ENCODE data around the gene TCP10L.

TCP10L gene

GRCh38 chr21:32560896-32561295 is 24.4 kb downstream of the TCP10L start:
- DNase-seq (ENCODE audit: low spot score), result no peak
- in situ Hi-C loops (cut with MboI; ENCODE audit: low pct_unique_long_range_greater_than_20kb, low sequenced_read_pairs, unreplicated experiment), result no loop called here
- TF ChIP-seq, protein P1, sequence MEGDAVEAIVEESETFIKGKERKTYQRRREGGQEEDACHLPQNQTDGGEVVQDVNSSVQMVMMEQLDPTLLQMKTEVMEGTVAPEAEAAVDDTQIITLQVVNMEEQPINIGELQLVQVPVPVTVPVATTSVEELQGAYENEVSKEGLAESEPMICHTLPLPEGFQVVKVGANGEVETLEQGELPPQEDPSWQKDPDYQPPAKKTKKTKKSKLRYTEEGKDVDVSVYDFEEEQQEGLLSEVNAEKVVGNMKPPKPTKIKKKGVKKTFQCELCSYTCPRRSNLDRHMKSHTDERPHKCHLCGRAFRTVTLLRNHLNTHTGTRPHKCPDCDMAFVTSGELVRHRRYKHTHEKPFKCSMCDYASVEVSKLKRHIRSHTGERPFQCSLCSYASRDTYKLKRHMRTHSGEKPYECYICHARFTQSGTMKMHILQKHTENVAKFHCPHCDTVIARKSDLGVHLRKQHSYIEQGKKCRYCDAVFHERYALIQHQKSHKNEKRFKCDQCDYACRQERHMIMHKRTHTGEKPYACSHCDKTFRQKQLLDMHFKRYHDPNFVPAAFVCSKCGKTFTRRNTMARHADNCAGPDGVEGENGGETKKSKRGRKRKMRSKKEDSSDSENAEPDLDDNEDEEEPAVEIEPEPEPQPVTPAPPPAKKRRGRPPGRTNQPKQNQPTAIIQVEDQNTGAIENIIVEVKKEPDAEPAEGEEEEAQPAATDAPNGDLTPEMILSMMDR (IDR thresholded peaks at IDR 0.05; ENCODE audit: extremely low read depth, insufficient read depth, missing control alignments), result no peak

GRCh38 chr21:32559006-32559610 is 26.2 kb downstream of the TCP10L start:
- DNase-seq (ENCODE audit: low spot score), result no peak
- in situ Hi-C loops (cut with MboI; ENCODE audit: low pct_unique_long_range_greater_than_20kb, low sequenced_read_pairs, unreplicated experiment), result no loop called here
- TF ChIP-seq, protein P1 (IDR thresholded peaks at IDR 0.05; ENCODE audit: extremely low read depth, insufficient read depth, missing control alignments), result no peak

GRCh38 chr21:32558106-32558505 is 27.2 kb downstream of the TCP10L start:
- in situ Hi-C loops (cut with MboI; ENCODE audit: low pct_unique_long_range_greater_than_20kb, low sequenced_read_pairs, unreplicated experiment), result no loop called here
- no peak for DNase-seq (ENCODE audit: low spot score)
- TF ChIP-seq, protein P1 (IDR thresholded peaks at IDR 0.05; ENCODE audit: extremely low read depth, insufficient read depth, missing control alignments), result no peak

DNA sequence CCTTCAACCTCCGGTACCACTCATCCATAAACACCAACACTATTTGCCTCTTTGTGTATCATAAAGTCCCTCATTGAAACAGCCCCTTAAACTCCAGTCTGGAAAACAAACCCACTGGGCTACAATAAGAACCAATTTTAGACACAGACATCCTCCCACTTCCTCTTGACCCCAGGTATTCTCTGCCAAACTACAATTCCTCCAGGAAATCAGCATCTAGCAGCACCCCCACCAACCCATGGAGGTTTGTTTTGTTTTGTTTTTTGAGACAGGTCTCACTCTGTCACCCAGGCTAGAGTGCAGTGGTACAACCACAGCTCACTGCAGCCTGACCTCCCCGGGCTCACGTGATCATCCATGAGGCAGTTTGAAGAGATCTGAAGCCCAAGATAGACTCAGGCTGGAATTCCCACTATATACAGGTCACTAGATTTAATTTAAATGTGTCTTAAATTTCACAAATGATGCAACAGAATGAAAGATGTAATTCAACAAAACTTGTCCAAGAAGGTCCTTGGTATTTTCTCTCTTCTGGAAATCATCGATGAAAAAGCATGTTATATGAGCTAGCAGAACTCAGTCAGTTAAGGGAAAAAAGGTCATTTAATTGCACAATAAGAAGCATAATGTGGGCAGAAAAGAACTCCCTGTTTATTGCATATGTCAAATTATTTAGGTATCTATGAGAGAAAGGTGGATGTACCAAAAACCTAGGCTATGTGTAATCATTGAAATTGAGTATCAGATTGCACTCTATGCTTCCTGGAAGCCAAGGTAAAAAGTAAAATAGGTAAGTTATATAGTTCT is 30.3 kb downstream of the TCP10L start:
- no peak for DNase-seq (ENCODE audit: low spot score)
- TF ChIP-seq, protein P1 (IDR thresholded peaks at IDR 0.05; ENCODE audit: extremely low read depth, insufficient read depth, missing control alignments), result no peak
- in situ Hi-C loops (cut with MboI; ENCODE audit: low pct_unique_long_range_greater_than_20kb, low sequenced_read_pairs, unreplicated experiment), result no loop called here

DNA sequence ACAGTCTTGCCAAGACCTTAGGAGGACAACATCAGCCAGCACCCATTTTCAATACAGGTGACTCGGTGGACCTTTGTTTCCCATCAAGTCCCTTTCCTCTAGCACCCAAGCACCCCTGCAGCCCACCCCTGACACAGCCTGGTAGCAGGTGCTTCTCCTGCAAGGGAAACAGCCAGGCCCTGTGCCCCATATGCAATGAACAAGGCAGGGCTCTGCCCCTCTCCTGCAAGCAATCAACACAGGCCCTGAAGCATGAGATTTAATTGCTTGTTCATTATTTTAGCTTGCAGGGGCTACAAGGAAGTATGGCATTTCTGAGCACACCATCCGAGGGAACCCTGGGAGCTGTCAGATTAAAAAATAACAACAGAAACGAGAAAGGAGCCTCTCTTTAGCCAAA is 35.4 kb downstream of the TCP10L start:
- DNase-seq (ENCODE audit: low spot score), result no peak
- TF ChIP-seq, protein P1 (IDR thresholded peaks at IDR 0.05; ENCODE audit: extremely low read depth, insufficient read depth, missing control alignments), result no peak
- in situ Hi-C loops (cut with MboI; ENCODE audit: low pct_unique_long_range_greater_than_20kb, low sequenced_read_pairs, unreplicated experiment), result no loop called here

DNA sequence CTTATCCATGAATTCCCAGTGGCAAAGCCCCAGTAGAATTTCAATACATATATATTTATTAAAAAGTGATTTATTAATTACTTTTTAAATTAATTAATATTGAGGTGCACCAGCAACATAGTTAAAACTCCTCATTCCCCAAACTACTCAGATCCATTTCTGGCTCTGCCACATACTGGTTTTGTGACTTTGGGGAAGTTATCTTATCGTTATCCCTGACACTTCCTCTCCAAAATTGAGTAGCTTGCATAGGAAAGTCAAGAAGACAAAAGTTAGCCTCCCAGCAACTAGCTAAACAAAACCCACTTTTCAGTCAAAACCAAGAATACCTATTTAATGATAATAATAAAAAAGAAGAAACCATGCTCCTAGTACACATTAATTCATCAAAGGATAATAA is 35.9 kb downstream of the TCP10L start:
- no peak for DNase-seq (ENCODE audit: low spot score)
- TF ChIP-seq, protein P1 (IDR thresholded peaks at IDR 0.05; ENCODE audit: extremely low read depth, insufficient read depth, missing control alignments), result no peak
- in situ Hi-C loops (cut with MboI; ENCODE audit: low pct_unique_long_range_greater_than_20kb, low sequenced_read_pairs, unreplicated experiment), result no loop called here

All from GM13977 (cell line).